SK-N-MC (cell line): ENCODE results near the gene OR1L8.

ENCODE experiments used
- EZH2 ChIP-seq: fragments of 200-600 bp; sonication (generic); IDR thresholded peaks from one replicate; pipeline ENCODE4 v1.6.1; 2017; ENCODE audit warnings: antibody characterized with exemption
- FOXP2 ChIP-seq: optimal IDR thresholded peaks from 2 replicates; pipeline ENCODE3; 2011; ENCODE audit warnings: mild to moderate bottlenecking, moderate library complexity; ENCODE audit not compliant: insufficient read depth; ENCODE audit errors: extremely low read length, control extremely low read depth
- POLR2AphosphoS5 ChIP-seq: IDR thresholded peaks from 2 replicates; pipeline ENCODE4 v1.6.1; 2012; ENCODE audit warnings: mild to moderate bottlenecking, low read depth, low read length, borderline replicate concordance

- TF ChIP-seq EZH2 (no peak), POLR2AphosphoS5 (no peak), FOXP2 (no peak)
Observed at GRCh38 chr9:122614362-122614761, 31.2 kb upstream of the OR1L8 start, which contains the start of gene OR1Q1.
